Stimulated activated naive CD4-positive, alpha-beta T cell (primary cell): ENCODE measurements around the gene OR52K2.
"Not testable (repeated sequence)": the region's sequence is repeated elsewhere in the genome, so short reads cannot be mapped to it uniquely, and the experiment has no call there.

ENCODE experiments used
- DNase-seq, 6 experiments: peaks; one replicate each; lab custom pipeline; 2025; lab: John Stamatoyannopoulos, UW

The OR52K2 gene

DNA sequence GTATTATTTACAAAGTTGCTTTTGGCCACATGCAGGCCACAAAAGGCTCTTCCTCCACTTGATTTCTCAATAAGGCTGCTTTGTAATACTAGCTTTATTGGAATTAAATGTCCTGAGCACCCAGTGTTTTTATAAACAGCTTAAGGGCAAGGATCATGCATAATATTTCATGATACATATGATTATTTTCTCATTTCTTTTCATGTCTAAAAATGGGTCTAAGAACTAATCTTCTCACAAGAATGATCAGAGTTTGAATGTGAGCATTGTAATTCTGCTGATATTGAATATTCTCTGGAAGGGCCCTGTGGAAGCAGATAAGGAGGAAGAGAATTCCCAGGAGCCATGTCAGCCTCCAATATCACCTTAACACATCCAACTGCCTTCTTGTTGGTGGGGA, at the start of gene OR52K2:
Gene OR52K2, plus strand, starts transcription at position 301 of the 400 bp plus-strand sequence. Its CDS starts 45 bp downstream, at position 346.
- DNase-seq, result no peak

- not testable (repeated sequence) for DNase-seq
These were observed 42.9 kb upstream of the OR52K2 start for GRCh38 chr11:4406206-4406605.

- no peak for DNase-seq
These were observed 32.8 kb upstream of the OR52K2 start for GRCh38 chr11:4416306-4416705.

- DNase-seq, result no peak
These were observed 32.3 kb upstream of the OR52K2 start for GRCh38 chr11:4416816-4417215.

DNA sequence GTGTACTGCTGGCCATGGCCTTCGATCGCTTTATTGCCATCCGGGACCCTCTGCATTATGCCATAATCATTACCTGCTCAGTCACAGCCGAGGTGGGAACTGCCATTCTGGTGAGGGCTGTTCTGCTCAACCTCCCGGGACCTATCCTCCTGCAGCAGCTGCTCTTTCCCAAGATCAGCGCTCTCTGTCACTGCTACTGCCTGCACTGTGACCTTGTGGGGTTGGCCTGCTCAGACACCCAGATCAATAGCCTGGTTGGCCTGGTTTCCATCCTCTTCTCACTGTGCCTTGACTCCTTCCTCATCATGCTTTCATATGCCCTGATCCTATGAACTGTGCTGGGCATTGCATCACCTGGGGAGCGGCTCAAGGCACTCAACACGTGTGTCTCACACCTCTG, 30.7 kb upstream of the OR52K2 start:
- no peak for DNase-seq

DNA sequence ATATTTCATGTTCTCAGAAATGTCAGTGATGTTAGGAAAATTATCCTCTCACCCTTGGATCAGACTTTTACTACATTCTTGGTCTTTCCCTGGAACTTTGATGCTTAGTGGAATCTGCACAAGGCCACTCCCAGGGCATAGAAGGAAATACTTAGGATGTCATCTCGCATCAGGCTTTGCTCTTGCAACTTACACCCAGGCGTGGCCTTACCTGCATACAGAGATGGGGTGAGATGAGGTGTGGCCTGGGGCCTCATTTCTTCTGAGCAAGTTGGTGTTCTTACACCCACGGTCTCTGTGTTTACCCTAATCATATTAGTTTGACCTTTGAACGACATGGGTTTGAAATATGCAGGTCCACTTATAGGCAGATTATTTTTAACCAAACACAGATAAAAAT, 19.0 kb upstream of the OR52K2 start:
- no peak for DNase-seq

DNA sequence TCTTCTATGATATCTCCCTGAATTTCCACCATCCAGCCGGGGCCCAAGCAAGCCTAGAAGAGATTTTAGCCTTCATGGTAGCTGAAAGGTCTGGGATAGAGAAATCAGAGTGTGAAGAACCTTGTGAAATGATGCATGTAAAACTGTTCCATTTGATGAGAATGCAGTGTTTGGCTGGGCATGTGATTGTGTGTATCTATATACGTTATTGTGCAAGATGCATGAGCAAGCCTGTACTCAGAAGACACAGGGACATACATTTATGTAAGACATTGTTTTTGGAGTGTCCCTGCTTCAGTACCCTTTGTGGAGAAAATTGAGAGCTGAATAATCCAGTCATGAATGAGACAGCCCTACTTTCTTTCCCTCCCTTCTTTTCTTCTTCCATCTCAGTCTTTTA, 15.2 kb upstream of the OR52K2 start:
- DNase-seq, result no peak

DNA sequence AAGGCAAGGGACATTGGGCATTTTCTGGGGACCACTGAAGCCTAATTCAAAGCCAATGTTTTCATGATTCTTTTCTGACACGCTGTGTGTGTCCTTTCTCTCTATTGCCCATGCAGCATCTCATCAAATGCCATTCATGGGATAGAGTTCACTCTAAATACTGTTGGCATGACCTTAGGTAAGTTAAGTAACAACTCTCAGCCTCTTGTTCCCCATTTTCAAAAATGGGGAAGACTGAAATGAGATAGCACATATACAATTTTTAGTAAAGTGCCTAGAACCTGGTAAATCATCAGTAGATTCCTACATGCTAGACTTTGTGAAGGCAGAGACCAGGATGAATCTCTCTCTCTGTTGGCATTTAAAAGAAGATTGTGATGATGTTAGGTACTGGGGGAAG, 12.7 kb upstream of the OR52K2 start:
- no peak for DNase-seq

GRCh38 chr11:4441515-4441914, 7.6 kb upstream of the OR52K2 start:
- DNase-seq, result no peak

DNA sequence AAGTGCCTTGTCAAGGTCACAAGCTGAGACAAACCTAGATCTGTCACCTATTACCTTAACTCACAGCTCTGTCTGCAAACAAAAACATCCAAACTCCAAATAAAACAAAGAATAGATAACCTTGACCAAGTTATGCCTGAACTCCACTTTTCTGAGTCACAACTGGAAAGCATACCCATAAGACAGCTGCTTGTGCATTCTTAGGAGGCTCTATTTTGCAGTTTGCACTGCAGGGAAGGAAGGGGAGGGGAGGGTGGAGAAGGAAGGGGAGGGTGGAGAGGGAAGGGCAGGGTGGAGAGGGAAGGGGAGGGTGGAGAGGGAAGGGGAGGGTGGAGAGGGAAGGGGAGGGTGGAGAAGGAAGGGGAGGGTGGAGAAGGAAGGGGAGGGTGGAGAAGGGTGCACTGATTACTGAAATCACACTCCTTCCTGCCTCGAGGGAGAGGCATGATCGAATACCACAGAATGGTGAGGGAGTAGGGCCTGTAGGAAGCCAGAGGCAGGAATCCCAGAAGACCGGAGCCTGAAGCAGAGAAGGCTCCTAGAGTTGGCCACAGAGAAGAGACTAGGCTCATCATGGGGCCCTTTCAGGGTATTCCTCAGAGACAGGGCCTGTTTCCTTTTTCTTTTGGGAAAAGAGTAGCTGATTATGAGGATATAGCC, 5.7 kb upstream of the OR52K2 start:
- DNase-seq, result no peak

GRCh38 chr11:4453118-4453517, 4.0 kb downstream of the OR52K2 start:
- no peak for DNase-seq

DNA sequence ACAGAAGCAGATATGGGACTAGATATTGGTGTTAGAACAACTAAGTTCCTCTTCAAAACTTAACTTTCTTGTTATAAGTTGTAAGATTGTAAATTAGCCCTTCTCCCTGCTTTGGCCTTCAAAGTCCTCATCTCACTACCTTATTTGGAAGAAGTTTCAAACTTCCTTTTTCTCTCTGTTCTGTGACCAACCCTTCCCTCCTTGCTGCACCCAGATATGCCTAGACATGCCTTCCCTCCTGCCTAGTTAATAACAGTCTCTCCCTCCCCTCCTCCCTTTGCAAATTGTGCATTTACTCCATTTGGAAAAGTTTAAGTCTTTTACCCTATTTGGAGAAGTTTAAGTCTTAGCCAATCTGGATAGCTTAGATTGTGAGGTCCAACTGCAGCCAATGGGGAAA, 4.9 kb downstream of the OR52K2 start:
- DNase-seq, result no peak

GRCh38 chr11:4455419-4455818, 6.3 kb downstream of the OR52K2 start:
- DNase-seq, result no peak

- DNase-seq, result no peak
These were observed 10.4 kb downstream of the OR52K2 start for GRCh38 chr11:4459500-4459899.

GRCh38 chr11:4460151-4460550, 11.1 kb downstream of the OR52K2 start:
- no peak for DNase-seq

GRCh38 chr11:4464216-4465159, 15.4 kb downstream of the OR52K2 start:
- DNase-seq, result no peak

- no peak for DNase-seq
These were observed 16.3 kb downstream of the OR52K2 start for GRCh38 chr11:4465407-4465806.

DNA sequence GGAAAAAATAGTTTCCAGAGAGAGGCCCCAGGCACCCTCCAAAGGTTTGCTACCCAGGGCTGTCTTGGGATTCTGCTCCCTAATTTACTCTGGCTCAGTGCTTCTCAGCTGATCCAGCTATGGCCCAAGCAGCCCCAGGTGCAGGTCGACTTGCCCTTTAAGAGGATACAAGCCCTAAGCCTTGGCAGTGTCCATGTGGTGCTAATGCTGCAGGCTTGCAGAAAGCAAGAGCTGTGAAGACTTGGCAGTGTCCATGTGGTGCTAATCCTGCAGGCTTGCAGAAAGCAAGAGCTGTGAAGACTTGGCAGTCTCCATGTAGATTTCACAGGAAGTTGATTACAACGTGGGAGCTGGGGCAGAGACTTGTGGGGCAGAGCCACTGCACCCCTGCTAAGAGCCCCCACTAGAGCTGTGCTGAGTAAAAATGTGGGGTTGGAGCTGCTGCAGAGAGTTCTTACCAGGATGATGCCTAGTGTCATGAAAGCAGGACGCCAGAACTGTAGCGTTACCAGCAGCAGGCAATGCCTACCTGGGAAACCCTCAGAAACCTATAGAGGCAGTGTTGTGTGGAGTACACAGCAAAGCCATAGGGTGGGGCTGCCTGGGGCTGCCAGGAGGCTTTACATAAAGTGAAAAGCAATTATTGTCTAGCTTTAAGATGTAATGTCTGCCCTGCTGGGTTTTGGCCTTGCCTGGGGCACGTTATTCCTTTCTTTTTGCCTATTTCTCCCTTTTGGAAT, 17.2 kb downstream of the OR52K2 start:
- DNase-seq, result no peak

- DNase-seq, result no peak
These were observed 17.9 kb downstream of the OR52K2 start for GRCh38 chr11:4466871-4467442.

DNA sequence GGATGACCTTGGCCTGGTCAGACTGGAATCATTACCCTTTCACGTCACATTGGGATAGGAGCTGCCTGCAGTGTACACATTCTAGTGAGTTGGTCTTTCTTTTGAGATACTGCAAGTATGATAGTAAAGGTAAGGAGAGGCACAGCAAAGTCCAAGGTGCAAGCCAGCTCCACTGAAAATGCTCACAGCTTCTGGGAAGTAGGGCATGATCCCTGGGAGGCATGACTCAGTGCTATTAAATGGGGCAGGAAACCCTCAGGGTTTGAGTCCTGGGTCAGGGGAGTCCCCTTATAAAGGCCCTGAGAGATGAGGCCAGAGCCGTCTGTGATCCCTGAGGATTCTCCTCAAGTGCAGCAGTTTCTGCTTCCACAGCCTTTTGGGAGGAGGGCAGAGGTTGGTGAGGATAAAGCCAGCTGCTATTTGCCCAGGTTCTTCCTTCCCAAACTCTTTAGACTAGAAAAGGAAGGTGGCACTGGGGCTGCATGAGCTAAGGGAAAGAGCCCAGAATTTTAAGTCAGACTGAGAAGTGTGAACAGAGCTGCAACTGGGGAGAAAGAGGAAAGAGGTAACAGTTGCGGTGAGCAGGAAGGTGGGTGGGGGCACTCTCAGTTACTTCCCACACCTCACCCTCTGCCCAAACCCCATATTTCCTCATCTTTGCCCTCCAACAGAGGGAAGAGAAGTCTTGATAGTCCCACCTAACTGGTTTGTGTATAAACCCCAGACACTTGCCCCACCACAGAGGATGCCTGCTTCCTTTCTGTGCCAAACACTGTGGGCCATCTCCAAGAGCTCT, 18.9 kb downstream of the OR52K2 start:
- no peak for DNase-seq

DNA sequence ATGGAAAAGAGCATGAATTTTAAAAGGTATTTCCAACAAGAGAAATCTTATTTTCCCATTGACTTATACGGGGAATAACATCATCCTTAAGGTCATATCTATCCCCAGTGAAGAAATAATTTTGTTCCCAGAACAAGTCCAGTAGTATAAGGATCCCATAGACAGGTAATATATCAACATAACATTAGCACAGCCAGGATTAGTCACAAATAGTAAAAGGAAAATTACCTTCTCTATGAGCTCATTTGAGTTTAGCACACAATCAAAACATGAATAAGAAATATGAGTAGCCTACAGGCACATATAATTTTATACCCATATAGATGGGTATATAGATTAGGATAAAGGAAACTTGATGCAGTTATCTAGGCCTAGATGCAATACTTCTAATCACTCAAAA, 30.5 kb downstream of the OR52K2 start:
- no peak for DNase-seq
